Loucy (cell line): ENCODE results near the gene SLC23A3.

Experiments
- H2AFZ ChIP-seq: fragments of 200-600 bp; sonication (generic); 2 replicates; pipeline ENCODE4 v1.6.0; 2016; ENCODE audit warnings: antibody characterized with exemption, mild to moderate bottlenecking, low read length, moderate library complexity
- H3F3A ChIP-seq: fragments of 200-600 bp; 2 replicates; pipeline ENCODE4 v1.6.0; 2016; ENCODE audit warnings: antibody characterized with exemption, low read depth, mild to moderate bottlenecking
- H3K27me3 ChIP-seq: fragments of 200-600 bp; sonication (generic); 2 replicates; pipeline ENCODE4 v1.6.1; 2014; ENCODE audit warnings: low read length, mild to moderate bottlenecking; ENCODE audit not compliant: insufficient read depth, poor library complexity, severe bottlenecking
- H3K36me3 ChIP-seq: fragments of 200-600 bp; sonication (generic); 2 replicates; pipeline ENCODE4 v1.6.1; 2016; ENCODE audit warnings: low read length; ENCODE audit not compliant: insufficient read depth
- H3K4me1 ChIP-seq: fragments of 200-600 bp; sonication (generic); 2 replicates; pipeline ENCODE4 v1.5.1; 2014; ENCODE audit warnings: low read length, mild to moderate bottlenecking; ENCODE audit not compliant: insufficient read depth, poor library complexity, severe bottlenecking
- H3K4me2 ChIP-seq: fragments of 200-600 bp; sonication (generic); 2 replicates; pipeline ENCODE4 v1.6.0; 2014; ENCODE audit warnings: antibody characterized with exemption, low read length, low read depth, mild to moderate bottlenecking; ENCODE audit not compliant: poor library complexity, severe bottlenecking
- H3K4me3 ChIP-seq: fragments of 200-600 bp; sonication (generic); 2 replicates; pipeline ENCODE4 v1.5.1; 2014; ENCODE audit warnings: low read length, mild to moderate bottlenecking, mixed read lengths; ENCODE audit not compliant: poor library complexity, severe bottlenecking
- H3K79me2 ChIP-seq: fragments of 200-600 bp; sonication (generic); 2 replicates; pipeline ENCODE4 v1.6.1; 2014; ENCODE audit warnings: low read length; ENCODE audit not compliant: insufficient read depth
- H3K9ac ChIP-seq: fragments of 200-600 bp; sonication (generic); 2 replicates; pipeline ENCODE4 v1.6.0; 2014; ENCODE audit warnings: mild to moderate bottlenecking, low read depth, low read length, moderate library complexity; ENCODE audit not compliant: poor library complexity, severe bottlenecking
- H3K9me2 ChIP-seq: fragments of 200-600 bp; sonication (generic); replicated peaks from 2 replicates; pipeline ENCODE4 v1.6.1; 2016; ENCODE audit warnings: low read depth, low read length, mixed read lengths
- H3K9me3 ChIP-seq: fragments of 200-600 bp; sonication (generic); 2 replicates; pipeline ENCODE4 v1.6.1; 2014; ENCODE audit warnings: mild to moderate bottlenecking, antibody characterized with exemption, low read length, low read depth; ENCODE audit not compliant: insufficient read depth
- H4K20me1 ChIP-seq: fragments of 200-600 bp; sonication (generic); 2 replicates; pipeline ENCODE4 v1.6.0; 2014; ENCODE audit warnings: antibody characterized with exemption, low read length, mild to moderate bottlenecking; ENCODE audit not compliant: insufficient read depth, poor library complexity, severe bottlenecking
- EZH2phosphoT487 ChIP-seq: fragments of 200-600 bp; IDR thresholded peaks from 2 replicates; pipeline ENCODE4 v1.6.1; 2018; ENCODE audit warnings: antibody characterized with exemption, mild to moderate bottlenecking, moderate library complexity, borderline replicate concordance
- TF ChIP-seq, protein P1 (sequence below): fragments of 200-600 bp; sonication (generic); conservative IDR thresholded peaks from 2 replicates; pipeline ENCODE4 v1.5.1; 2014; ENCODE audit warnings: mild to moderate bottlenecking, antibody characterized with exemption, low read length

Gene SLC23A3

DNA sequence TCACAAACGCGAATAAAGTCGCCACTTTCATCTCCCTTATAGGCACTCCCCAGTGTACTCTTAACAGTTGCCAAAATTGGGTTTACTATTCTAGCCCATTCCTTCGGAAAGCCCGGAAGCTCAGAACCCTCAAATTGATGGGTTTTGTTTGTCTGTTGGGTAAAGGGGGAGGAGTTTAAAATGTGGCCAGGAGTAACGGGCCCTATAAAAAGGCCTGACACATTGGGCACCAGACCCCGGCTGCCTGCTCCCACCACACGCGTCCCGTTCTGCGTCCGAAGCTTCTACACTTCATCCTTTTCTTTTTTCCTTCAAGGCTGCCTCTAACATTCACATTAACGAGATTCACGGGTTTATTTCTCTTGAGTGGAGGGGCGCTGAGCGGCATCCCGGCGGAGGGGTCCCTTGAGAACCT is 10.1 kb downstream of the SLC23A3 start:
- TF ChIP-seq, protein P1, sequence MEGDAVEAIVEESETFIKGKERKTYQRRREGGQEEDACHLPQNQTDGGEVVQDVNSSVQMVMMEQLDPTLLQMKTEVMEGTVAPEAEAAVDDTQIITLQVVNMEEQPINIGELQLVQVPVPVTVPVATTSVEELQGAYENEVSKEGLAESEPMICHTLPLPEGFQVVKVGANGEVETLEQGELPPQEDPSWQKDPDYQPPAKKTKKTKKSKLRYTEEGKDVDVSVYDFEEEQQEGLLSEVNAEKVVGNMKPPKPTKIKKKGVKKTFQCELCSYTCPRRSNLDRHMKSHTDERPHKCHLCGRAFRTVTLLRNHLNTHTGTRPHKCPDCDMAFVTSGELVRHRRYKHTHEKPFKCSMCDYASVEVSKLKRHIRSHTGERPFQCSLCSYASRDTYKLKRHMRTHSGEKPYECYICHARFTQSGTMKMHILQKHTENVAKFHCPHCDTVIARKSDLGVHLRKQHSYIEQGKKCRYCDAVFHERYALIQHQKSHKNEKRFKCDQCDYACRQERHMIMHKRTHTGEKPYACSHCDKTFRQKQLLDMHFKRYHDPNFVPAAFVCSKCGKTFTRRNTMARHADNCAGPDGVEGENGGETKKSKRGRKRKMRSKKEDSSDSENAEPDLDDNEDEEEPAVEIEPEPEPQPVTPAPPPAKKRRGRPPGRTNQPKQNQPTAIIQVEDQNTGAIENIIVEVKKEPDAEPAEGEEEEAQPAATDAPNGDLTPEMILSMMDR = no peak
- no peak for TF ChIP-seq EZH2phosphoT487
- no peaks in the 10 kb centered on the region for H3K9me3 ChIP-seq
- peak overlapping the region; percentile 87; the same call in 1 of the 2 replicates for H2AFZ ChIP-seq
- H3K9me2 ChIP-seq = no peaks in the 10 kb centered on the region
- H3K4me2 ChIP-seq = peak overlapping the region; percentile 71
- H3K4me1 ChIP-seq = peaks cover 23% of the 10 kb centered on the region
- H3F3A ChIP-seq = no peaks in the 10 kb centered on the region
- H3K79me2 ChIP-seq = no peaks in the 10 kb centered on the region
- peak overlapping the region; percentile 81 for H3K4me3 ChIP-seq
- no peaks in the 10 kb centered on the region for H4K20me1 ChIP-seq
- peak overlapping the region; percentile 74 for H3K9ac ChIP-seq
- H3K27me3 ChIP-seq = no peaks in the 10 kb centered on the region
- H3K36me3 ChIP-seq = no peaks in the 10 kb centered on the region

DNA sequence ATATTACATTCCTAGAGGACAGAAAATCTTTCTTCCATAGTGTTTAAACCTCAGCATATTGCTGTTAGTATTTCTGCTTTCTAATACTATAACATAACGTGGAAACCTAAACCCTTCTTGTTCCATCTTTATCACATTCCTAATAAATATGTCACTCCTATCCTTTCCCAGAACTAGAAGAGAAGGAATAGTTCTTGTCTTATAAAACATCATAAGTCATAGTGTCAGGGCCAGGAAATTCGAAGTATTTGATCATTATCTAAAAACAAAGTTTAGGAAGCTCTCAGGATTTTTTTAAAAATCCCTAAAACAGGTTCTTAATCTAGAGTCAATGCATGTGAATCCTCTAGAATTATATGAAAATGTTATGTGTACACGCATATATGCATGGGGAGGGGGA is 11.2 kb downstream of the SLC23A3 start:
- H3K79me2 ChIP-seq = no peaks in the 10 kb centered on the region
- no peaks in the 10 kb centered on the region for H3K9me2 ChIP-seq
- H3K9ac ChIP-seq = no peak overlapping the region
- H2AFZ ChIP-seq = no peak overlapping the region
- H3K36me3 ChIP-seq = no peaks in the 10 kb centered on the region
- H4K20me1 ChIP-seq = peaks cover 2% of the 10 kb centered on the region
- TF ChIP-seq EZH2phosphoT487 = no peak
- TF ChIP-seq, protein P1 = no peak
- no peaks in the 10 kb centered on the region for H3F3A ChIP-seq
- H3K4me3 ChIP-seq = no peak overlapping the region
- H3K4me2 ChIP-seq = no peak overlapping the region
- peaks cover 23% of the 10 kb centered on the region for H3K4me1 ChIP-seq
- no peaks in the 10 kb centered on the region for H3K9me3 ChIP-seq
- no peaks in the 10 kb centered on the region for H3K27me3 ChIP-seq

DNA sequence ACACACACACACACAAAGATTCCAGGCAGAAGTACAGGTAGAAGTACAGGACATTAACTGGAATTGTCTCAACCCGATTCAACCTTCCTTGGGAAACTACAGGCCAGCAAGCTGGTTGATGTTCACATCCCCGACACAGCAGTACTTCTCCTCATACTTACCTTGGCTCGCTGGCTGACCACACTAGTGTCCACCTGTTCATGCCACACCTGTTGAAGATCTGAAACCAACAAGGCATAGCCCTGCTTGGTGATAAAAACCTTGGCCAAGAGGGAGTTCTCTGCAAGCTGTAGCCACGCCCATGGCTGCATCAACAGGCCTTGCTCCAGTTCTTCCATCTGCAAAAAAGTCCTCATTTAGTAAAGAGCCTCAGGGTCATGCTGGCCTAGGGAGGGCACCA is 11.8 kb downstream of the SLC23A3 start:
- no peaks in the 10 kb centered on the region for H3K36me3 ChIP-seq
- H3K4me1 ChIP-seq = peaks cover 23% of the 10 kb centered on the region
- no peak overlapping the region for H2AFZ ChIP-seq
- no peak overlapping the region for H3K9ac ChIP-seq
- TF ChIP-seq EZH2phosphoT487 = no peak
- TF ChIP-seq, protein P1 = no peak
- H4K20me1 ChIP-seq = peaks cover 2% of the 10 kb centered on the region
- H3K4me2 ChIP-seq = no peak overlapping the region
- no peaks in the 10 kb centered on the region for H3K9me3 ChIP-seq
- no peaks in the 10 kb centered on the region for H3F3A ChIP-seq
- no peak overlapping the region for H3K4me3 ChIP-seq
- H3K9me2 ChIP-seq = no peaks in the 10 kb centered on the region
- no peaks in the 10 kb centered on the region for H3K27me3 ChIP-seq
- H3K79me2 ChIP-seq = no peaks in the 10 kb centered on the region
